NCI-H524 (cell line): Measurements from ENCODE around the gene PQBP1.

Source experiments
- DNase-seq, 2 experiments: peaks; one replicate each; lab custom pipeline; 2025; lab: John Stamatoyannopoulos, UW

The PQBP1 gene

DNA sequence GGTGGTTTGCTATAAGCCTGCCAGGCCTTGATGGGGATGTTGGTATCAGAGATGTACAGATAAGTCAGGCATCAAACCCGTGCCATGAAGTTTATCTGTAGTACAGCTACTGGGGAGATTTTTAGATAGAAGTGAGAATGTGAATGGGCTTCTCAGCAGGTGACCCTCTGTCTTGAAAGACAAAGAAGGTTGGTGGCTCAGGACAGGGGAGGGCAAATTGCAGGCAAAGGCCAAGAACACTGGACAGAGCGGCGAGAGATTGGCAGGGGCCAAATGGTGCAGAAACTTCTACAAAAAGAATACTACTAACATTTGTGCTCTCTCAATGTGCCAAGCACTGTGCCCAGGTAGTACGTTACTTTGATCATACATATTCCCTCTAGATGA is 23.0 kb downstream of the PQBP1 start:
- no peak for DNase-seq

DNA sequence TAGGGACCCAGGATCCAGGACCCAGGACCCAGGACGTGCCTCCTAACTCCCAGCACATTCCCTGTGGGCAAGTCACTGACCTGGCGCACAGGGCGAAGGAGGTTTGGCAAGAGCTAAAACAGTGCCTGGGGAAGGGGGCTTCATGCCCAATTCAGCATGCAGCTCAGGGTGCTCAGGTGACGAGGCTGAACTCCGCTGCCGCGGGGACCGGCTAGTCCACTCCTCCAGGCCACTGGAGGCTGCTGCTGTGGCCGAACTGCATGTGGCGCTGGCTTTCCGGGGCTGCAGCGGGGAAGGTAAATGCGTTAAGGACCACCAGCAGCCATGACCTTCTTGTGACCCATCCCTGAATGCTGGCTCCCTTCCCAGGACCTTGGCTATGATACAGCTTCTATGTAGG is 26.0 kb downstream of the PQBP1 start:
- no peak for DNase-seq

DNA sequence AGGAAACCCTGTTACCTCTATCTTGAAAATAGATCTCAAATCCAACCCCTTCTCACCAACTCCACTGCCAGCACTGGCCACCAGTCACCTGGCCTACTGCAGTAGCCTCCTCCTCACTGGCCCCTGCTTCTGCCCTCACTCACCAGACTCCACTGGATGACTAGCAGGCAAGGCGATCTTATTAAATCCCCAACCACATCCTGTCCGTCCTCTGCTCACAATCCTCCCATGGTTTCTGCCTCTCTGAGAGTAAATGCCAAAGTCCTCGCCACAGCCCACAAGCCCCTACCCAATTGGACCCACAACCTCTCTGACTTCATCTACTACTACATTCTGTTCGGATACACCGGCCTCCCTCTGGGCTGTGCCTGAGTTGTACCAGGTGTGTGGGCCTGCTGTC is 26.5 kb downstream of the PQBP1 start:
- no peak for DNase-seq

DNA sequence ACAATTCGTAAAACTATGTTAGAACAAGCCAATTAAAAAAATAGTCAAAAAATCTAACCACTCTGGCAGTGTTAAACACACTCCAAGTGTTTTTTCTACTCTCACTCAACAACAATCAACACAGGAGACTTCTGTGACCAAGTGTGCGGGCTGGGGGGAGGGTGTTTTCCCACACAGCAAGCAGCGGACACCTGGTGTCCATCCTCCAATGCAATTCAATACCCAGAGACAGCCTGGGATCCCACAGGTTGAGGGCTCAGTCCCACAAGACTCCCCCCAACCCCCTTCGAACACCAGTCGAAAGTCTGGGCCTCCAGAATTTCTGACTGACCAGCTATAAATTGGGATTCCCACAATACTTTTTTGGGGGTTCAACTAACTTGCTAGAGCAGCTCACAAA is 29.4 kb downstream of the PQBP1 start:
- no peak for DNase-seq

DNA sequence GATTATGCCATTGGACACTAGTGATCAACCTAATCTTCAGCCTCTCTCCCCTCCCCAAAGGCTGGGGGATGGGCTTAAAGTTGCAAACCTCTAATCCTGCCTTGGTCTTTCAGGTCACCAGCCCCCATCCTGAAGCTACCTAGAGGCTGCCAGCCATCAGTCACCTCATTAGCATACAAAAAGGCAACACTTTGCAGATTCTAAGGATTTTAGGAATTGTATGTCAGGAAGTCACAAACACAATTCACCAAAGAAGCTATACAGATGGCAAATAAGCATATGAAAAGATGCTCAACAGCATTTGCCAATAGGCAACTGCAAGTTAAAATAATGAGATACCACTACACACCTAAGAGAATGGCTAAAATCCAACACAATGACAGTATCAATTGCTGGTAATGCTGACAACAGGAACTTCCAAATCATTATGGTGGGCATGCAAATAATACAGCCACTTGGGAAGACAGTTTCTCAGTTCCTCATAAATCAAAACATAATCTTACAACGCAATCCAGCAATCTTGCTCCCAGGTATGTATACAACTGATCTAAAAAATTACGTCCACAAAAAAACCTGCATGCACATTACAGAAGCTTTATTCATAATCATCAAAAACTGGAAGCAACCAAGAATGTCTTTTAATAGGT is 30.1 kb downstream of the PQBP1 start:
- DNase-seq: no peak

DNA sequence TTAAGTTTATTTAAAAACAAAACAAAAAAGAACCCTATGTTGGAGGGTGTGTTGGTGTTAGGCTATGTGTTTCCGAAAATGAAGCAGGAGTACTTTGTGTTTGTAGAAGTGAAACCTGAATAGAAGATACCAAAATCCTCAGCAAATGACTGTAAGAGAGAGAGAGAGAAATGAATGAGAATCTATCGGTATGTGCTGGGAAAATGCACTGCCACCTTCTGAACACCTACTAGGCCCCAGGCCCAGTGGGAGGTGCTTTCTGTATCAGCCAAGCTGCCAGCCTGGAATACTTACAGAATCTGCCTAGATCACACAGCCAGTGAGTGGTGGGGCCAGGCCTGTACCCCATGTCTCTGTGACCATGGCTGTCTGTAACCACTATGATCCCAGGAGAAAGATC is 36.0 kb downstream of the PQBP1 start:
- DNase-seq: no peak

DNA sequence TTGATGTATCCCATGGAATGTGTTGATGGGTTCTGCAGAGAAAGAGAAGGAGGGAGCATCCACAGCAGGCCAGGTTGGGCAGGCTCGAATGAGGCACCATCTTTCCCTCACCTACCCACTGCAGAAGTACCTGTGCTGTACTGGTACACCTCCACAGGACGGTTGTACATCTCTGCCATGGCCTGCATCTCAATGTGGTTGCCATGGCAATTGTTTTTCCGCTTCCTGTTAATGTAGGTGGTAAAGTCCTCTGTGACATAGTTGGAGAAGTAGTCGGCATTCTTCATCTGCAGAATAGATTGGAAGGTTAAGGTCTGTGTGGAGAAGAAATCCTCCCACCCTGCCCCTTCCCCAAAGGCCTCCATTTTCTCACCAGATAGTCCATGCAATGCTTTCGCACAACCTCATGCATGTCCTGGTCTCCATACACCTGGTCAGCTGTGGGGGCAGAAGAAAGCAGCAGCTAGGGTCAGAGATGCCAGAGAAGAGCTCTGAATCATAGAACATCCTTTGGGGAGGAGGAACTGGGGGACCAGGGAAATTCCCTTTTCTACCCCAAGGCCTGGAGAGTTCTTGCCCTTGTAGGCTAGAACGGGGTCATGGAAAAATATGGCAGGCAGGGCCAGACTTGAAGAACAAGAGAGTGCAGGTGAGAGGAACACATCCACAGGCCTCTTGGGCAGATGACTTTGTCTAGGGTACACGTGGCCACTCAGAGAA is 37.0 kb downstream of the PQBP1 start:
- no peak for DNase-seq

DNA sequence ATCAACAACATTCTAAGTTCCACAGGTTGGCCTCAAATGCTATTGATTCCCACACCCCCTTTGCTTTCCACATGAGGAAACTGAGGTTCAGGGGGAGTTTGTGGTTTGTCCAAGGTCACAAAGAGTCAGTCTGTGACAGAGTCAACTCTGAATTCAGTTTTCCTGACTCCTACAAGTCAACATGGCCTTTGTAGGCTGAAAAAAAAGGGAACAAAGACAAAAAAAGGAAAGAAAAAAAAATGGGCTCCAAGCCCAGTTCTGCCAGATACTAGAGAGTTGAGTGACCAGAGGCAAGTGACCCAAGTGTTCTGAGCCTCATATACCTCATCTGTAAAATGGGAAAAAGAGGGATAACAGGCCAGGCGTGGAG is 37.6 kb downstream of the PQBP1 start:
- DNase-seq: no peak

DNA sequence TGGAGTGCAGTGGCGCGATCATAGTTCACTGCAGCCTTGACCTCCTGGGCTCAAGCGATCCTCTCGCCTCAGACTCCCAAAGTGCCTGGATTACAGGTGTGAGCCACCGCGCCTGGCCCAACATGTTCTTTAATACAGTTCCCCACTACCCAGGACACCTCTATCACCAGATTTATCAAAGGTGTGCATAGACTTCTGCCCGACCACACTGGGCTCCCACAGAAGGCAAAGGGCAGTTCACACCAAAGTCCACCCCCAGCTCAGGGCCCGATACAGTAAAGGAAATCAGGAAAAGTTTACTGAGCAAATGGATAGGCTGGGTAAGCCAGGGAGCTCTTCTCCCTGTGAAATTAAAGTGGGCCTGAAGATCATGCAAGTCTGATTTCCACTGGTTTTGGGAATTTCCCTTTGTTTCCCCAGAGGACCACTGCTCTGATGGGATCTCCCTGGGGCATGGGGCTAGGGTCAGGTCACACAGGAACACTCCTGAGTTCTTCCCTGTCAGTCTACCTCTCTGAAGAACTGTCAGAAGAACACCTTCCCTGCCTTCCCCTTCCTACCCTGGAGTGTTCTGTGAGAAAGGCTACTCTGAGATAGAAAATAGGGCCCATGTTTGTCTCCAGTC is 38.8 kb downstream of the PQBP1 start:
- no peak for DNase-seq

DNA sequence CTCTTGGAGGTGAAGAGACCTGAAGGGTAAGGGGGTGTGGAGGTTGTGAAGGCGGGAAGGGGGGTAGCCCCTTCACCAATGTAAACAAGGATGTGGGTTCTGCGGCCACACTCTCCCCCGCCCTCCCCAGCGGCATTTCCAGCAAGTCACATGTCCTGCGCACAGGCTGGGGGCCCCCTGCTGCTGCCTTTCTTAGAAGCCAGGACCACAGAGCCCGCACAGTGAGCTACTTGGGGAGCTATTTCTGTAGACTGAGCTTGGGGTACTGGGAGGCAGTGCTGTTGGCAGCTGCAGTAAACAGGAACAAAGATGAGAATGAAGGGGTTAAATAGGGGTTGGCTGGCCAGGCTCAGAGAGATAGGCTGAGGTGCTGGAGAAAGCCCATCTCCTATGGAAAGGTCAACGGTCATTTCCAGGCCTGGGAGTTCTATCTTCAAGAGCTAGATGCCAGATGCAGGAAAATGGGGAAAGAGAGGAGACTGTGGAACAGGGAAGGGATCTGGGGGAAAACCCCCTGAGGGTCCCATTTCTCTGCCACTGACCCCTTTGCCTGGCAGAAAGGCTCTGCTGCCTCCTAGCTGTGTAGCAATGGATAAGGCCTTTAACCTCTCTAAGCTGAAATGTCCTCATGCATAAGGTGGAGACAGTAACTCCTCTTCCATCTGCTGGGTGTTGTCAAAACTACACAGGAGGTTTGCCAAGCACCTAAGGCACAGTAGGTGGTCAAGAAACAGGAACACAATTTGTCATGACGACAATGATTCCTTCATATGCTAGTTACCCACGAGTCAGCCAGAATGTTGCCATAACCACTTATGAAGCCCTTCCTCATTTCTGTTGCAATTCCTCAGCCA is 39.6 kb downstream of the PQBP1 start:
- DNase-seq: no peak

DNA sequence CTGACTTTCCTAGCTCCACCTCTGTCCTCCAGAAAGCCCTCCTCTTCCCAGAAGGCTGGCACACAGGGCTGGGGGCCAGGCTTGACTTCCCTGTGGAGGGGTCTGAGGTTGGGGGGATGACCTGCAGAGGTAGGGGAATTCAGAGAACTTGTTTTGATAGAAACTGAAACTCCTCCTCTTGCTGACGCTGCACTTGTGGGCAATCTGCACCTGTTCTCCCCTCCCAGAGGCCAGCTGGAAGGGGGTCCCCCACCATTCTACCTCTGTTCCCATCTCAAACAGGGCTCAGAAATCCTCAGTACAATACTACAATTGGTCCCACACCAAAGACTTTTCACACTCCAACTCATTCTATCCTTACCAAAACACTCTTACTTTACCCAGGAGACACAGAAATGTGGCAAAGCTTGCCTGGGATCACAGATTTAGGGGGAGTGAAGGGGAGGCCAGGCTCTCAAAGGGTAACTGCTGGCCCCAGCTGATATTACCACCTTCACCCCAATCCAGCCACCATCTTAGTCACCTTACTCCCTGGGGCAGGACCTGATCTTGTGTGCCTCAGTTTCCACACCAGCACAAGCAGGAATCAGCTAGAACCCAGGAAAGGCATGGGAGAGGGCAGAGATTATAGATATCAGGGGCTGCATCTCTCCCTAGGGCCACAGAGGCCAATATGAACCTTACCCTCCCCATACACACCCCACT is 41.1 kb downstream of the PQBP1 start:
- no peak for DNase-seq

DNA sequence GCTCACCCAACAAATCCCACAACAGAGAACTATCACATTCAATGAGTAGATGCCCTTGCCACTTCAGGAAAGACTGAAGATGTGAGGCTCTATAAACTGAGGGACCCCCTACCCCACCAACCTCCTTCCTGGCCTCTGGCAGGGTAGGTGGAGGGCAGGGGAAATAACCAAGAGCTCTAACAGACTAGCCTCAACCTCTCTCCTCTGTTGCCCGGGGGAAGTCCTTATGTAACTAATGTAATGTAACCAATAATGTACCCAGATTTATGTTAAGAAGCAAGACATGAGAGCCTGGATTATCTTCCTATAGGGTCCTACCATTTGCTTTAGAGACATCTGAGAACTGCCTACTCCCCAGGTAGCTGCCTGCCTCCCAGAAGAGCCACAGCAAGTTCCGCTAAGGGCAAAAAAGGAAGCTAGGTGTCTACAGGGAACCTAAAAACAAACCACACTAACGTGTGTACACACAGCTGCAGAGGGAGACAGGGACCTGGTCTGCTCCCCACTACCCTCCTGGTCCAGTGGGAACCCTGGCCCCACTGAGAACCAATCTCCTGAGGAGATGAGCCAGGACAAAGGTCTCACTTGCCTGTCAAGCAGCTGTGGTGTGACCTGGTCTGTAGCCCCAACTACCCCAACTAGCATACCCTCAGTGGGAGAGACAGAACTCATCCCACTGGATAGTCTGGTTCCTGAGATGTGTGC is 41.9 kb downstream of the PQBP1 start:
- no peak for DNase-seq

DNA sequence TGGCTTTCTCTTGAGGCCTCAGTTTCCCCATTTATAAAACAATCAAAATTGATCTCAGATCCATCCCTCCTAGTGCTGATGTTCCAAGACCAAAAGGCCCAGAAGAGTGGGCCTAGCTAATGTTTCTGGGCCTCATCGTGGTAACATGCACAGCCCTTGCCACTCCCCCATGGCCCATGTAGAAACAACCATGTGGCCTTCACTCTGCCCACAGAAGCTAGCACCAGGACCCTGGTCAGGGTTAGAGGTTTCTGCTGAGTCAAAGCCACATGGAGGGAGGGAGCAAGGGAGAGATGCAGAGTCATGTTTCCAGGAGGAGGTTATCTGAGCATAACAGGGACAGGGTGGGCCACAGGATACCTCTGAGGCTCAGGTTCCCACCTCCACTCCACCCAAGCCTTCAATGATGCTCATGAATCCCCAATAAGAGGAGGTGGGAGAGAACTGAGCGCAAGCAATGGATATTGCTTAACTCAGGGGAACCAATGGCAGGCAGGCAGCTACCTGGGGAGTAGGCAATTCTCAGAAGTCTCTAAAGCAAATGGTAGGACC is 42.8 kb downstream of the PQBP1 start:
- no peak for DNase-seq

DNA sequence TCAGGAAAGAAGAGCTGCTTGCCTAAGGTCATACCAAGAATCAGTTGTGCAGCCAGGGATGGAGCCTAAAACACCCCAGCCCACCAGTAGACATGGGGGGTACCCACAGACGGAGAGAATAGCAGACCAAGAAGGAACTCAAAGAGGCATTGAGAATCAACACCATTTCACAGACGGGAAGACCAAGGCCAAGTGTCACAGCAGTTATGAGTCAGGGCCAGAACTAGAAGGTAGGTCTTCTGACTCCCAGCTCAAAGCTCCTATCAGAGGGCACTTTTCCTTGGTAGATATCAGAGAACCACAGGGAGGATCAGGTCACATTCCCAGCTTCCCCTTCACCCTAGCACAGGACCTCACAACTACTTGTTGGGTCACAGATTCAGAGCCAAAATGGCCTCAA is 45.2 kb downstream of the PQBP1 start:
- no peak for DNase-seq

DNA sequence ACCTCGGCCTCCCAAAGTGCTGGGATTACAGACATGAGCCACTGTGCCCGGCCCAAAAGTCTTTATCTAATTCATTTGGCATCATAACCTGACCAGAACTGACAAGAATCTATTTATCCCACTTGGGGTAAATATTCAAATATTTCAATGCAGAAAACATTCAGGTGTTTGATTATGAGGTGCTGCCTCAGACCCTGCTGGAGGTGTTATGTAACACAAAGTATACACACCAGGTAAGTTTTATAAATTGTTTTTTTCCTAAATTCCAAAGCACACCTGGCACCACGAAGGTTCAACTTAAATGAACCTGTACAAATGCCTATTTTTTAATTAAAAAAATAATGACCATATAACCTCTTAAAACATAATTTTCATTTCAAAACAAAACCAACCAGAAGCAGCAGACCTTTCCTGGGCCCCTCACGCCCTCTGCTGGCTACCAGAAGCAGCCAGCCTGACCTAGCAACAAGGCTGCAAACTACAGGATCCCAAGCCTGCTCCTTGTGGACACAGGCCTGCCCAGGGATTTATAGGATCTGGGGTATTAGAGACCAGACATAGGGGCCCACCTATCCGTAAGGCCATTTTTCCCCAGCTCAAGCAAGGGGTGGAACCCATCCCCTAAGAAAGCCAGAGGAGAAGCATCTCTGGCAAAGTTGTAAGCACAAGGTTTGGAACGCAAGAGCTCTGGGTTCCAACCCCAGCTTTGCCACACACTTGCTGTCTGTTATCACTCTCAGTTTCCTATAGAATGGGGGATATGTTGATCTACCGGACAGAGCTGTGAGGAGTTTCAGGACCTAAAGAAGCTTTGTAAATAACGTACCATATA is 48.0 kb downstream of the PQBP1 start:
- peak in 1 of 2 experiments; percentile 61 for DNase-seq

DNA sequence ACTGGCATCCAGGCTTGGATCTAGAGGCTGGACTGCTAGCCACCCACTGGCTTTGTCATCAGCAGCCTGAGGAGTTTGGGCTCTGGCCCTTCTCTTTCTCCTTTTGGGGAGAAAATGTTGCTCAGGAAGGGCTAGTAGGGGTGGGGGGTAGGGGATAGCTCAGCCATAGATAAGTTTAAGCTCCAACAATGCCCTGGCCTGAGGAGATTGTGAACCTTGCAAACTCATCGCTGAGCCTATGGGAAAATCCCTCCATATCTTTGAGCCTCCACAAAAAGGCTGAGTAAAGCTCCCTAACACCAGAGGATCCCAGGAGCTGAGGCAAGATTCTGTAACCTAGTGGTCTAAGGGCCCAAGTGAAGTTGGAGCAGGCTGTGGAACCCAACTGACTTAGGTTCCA is 50.9 kb downstream of the PQBP1 start:
- DNase-seq: no peak
